SH-SY5Y (cell line): Measurements from ENCODE around the gene NKAIN4.

Experiments
- GATA2 ChIP-seq: IDR thresholded peaks from 2 replicates; pipeline ENCODE4 v1.6.1; 2011; ENCODE audit warnings: mild to moderate bottlenecking, low read depth, low read length
- GATA3 ChIP-seq: IDR thresholded peaks from 2 replicates; pipeline ENCODE4 v1.6.1; 2011; ENCODE audit warnings: low read depth, mild to moderate bottlenecking, low read length, moderate library complexity

The NKAIN4 gene

DNA sequence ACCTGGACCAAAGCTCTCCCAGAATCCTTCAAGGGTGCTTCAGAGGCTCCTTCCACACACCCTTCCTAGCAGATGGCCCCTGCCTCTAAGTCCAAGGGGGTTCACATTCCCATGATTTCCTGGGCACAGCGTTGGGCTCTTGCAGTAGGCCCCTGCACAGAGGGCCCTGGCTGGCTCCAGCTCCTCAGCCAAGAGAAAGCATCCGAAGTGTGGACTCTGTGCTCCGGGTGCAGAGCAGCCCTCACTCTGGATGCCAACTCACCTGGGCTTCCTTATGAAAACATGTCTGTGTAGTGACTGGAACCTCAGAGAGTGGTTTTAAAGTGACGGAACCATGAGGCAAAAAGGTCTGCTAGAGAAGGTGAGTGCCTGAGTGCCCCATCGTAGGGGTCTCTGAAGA lies 49.9 kb downstream of the NKAIN4 start:
- TF ChIP-seq GATA2 (no peak), GATA3 (no peak)

GRCh38 chr20:63202811-63203526 lies 51.3 kb downstream of the NKAIN4 start:
- no peak for TF ChIP-seq GATA3
- TF ChIP-seq GATA2: no peak

DNA sequence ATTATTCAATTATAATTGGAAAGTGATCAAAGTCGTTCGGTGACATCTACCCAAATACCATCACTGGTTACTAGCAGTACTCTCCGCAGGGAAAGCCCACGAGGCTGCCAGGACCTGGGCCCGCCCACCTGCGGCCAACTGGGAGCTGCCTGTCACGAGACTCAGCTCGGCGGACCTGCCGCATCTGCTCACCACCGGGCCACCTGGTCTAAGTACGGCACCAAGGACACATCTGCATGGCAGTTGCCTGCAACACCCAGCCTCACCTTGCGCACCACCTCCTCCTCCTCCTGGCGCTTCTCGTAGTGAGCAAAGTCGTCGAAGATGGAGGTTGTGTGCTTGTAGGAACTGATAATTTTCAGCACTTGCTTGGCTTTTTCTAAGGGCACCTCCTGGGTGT lies 52.2 kb downstream of the NKAIN4 start:
- TF ChIP-seq GATA3: no peak
- no peak for TF ChIP-seq GATA2

DNA sequence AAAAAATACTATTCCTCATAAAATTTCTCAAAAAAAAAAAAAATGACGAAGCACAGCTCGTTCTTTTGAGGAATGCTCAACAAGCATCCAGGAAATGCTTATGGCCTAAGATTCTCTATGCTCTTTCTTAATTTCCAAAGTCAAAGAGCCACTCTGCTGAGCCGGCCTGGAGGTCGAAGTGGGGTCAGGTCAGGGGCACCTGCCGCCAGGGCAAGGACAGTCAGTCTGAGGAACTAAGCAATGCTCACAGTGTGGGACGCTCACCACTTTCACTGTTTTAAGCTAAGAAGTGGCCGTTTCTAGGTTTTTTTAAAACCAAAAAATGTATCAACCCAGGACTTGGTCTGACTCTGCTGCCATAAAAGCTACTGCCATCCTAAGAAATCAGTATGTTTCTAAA lies 55.7 kb downstream of the NKAIN4 start:
- TF ChIP-seq GATA3 (no peak), GATA2 (no peak)

- TF ChIP-seq GATA2 (no peak), GATA3 (no peak)
Measured at GRCh38 chr20:63196768-63197470, 57.3 kb downstream of the NKAIN4 start.

DNA sequence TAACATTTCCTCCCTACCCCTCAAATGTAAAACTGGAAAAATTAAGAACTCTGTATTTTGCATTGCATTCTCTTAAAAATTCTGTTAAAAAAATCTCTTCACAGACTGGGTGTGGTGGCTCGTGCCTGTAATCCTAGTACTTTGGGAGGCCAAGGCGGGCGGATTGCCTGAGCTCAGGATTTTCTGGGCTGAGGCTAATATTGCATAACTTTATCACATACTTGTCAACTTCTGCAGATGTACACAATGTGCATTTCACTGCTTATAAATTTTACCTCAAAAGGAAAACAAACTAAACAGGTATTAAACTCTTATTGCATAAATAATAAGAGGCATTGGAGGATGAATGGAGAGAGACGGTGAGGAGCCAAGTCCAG lies 59.5 kb downstream of the NKAIN4 start:
- no peak for TF ChIP-seq GATA2
- TF ChIP-seq GATA3: no peak

DNA sequence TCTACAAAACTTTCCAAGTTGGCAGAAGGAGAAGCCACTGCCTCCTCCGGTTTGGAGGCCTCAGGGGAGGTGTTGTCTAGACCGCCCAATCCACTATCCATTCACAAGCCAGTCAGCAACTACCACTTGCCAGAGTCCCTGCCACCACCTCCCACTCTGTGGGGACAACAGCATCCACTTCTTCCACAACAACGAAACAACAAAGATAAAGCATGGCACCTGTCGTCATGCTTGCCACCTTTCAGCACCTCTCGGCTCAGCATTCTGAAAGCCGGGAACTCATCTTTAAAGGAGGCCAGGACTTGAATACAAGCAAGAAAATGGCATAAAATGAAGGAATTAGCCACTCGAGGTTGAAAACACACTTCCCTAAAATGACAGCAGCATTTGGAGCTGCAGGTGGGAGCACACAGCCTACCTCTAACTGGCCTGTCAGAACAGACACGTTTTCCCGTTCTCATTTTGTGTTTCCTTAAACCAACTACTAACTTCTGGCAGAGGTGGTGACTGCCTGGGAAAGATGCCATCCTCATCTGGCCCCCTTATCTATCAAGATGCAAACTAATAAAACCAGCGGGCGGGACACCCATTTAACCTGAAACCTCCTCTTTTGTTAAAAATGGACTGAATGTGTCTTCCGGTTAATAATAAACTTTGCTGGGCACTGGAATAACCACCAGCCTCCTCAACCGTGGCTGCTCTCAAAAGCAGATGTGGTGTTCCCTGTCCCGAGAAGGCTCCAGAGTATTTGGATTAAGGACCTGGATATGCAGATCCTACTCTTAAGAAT lies 60.1 kb downstream of the NKAIN4 start:
- TF ChIP-seq GATA2 (no peak), GATA3 (no peak)

DNA sequence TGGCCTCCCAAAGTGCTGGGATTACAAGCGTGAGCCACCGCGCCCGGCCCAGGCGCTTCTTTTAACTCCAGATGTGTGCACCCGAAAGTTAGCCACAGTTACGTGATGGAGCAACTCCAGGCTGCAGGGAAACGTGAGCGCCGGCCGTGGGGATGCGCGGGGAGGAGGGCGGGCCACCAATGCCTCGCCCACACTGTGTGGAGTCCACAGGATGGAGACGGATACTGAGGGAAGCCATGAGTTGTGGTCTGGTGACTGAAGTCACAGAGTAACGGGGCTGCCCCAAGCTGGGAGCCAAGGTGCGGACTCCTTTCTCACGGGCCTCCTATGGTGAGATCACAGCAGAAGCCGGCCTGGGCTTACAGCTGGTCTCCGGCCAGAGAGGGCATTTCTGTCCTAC lies 61.5 kb downstream of the NKAIN4 start:
- TF ChIP-seq GATA2 (no peak), GATA3 (no peak)

DNA sequence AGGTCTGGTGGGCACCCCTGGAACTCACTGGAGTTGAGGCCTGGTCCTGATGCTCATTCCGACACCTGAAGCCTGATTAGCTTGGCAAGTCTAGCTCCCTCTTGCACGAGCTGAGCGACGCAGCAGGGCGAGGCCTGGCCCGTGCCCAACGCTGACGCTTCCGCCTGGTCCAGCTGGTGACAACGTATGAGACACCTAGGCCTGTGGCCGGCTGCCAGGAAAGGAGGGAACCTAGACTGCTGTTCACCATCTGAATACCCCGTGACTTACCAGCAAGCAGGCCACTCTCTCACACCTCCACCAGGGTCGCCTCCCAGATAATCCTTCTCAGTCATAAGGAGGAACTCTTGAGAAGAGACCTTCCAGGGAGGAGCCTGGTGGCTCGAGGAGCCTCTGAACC lies 62.9 kb downstream of the NKAIN4 start:
- no peak for TF ChIP-seq GATA2
- TF ChIP-seq GATA3: no peak

DNA sequence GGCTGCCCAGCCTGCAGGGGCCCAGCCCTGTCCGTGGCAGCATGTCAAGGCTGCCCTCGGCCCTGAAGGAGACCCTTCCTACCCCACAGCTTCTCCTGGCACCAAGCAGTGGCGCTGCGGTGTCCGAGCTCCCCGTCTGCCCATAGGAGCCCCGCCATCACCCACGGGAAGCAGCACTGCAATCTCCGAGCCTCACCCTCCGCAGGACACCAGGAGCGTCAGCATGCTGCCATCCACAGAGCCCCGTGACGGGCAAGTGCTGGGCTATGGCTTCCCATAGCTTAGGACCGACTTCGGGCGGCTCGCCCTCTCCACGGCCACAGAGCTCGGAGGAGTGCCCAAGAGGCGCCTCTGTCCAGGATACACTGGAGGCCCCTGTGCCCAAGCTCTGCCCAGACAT lies 63.4 kb downstream of the NKAIN4 start:
- TF ChIP-seq GATA3 (no peak), GATA2 (no peak)
